Brain microvascular endothelial cell (primary cell): ENCODE data around the gene DGKA.

Experiments used
- DNase-seq: peaks from one replicate; pipeline ENCODE4 v3.0.0-alpha.2; 2020
- H3K27ac ChIP-seq: fragments of 250-450 bp; sonication (Bioruptor Pico); 2 replicates; pipeline ENCODE4 v1.5.1; 2020; ENCODE audit warnings: mild to moderate bottlenecking, moderate library complexity
- H3K27me3 ChIP-seq: fragments of 250-450 bp; sonication (Bioruptor Pico); replicated peaks from 2 replicates; pipeline ENCODE4 v1.5.1; 2020; ENCODE audit warnings: mild to moderate bottlenecking
- H3K36me3 ChIP-seq: fragments of 250-450 bp; sonication (Bioruptor Pico); replicated peaks from 2 replicates; pipeline ENCODE4 v1.5.1; 2020; ENCODE audit warnings: mild to moderate bottlenecking
- H3K4me3 ChIP-seq: 2 replicates; pipeline ENCODE4 v1.5.1; 2011; ENCODE audit warnings: low read depth, mild to moderate bottlenecking, control low read depth, low read length, moderate library complexity
- in situ Hi-C: cut with HindIII; loops from 2 replicates; pipeline ENCODE4 v1.10.0; 2017; ENCODE audit warnings: low sequenced_read_pairs, low pct_ligation_motif_present
- TF ChIP-seq, protein P1 (sequence below): IDR thresholded peaks from 2 replicates; pipeline ENCODE4 v1.5.1; 2011; ENCODE audit warnings: low read depth, mild to moderate bottlenecking, moderate library complexity, low read length, control low read depth, inconsistent platforms; ENCODE audit errors: missing control alignments

The DGKA gene

GRCh38 chr12:55933169-55933798 is 2.3 kb downstream of the DGKA start:
- Histone ChIP-seq H3K36me3 (no peaks in the 10 kb centered on the region), H3K27ac (no peak overlapping the region), H3K27me3 (no peaks in the 10 kb centered on the region), H3K4me3 (no peak overlapping the region)
- TF ChIP-seq, protein P1, sequence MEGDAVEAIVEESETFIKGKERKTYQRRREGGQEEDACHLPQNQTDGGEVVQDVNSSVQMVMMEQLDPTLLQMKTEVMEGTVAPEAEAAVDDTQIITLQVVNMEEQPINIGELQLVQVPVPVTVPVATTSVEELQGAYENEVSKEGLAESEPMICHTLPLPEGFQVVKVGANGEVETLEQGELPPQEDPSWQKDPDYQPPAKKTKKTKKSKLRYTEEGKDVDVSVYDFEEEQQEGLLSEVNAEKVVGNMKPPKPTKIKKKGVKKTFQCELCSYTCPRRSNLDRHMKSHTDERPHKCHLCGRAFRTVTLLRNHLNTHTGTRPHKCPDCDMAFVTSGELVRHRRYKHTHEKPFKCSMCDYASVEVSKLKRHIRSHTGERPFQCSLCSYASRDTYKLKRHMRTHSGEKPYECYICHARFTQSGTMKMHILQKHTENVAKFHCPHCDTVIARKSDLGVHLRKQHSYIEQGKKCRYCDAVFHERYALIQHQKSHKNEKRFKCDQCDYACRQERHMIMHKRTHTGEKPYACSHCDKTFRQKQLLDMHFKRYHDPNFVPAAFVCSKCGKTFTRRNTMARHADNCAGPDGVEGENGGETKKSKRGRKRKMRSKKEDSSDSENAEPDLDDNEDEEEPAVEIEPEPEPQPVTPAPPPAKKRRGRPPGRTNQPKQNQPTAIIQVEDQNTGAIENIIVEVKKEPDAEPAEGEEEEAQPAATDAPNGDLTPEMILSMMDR, result no peak
- in situ Hi-C loops, result no loop called here
- no peak for DNase-seq

DNA sequence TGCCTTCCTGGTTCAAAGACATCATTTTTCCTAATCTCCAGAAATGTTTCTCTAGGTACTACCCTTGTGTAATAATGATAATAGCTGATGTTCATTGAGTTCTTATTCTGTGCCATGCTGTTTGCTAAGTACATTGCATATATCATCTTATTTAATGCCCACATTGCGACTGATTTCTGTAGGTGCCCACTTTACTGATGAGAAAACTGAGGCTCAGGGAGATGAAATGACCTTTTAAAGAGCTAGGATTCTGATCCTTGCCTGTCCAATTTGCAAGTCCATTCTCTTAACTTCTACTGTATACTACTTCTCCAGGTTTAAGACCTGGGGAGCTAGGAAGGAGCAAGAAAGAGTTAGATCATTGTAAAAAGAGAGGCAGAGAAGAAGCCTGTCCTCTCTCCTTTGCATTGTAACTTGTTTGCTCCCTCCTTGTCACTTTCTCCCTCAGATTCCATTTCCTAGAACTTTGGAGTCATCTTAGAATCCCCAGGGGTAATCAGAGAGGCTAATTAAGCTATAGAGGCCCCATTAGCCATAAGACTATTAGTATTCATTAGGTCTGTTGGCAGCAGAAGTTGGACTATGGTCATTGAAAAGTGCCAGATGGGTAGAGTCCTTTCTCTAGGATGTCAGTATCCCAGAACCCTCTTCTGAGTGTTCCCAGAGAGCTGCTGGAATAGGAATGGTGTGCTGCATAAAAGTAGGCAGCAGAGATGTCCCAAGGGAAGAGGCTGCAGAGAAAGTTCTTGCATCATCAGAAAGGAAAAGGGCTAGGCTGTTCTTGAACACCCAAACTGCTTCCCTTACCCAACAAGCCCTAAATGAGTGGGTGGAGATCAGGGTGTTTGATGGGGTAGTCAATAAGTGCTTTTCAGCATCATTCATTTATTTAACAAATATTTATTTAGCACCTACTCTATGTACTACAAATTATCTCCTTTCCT is 3.1 kb downstream of the DGKA start:
- in situ Hi-C loops, result no loop called here
- Histone ChIP-seq H3K27ac (no peak overlapping the region), H3K4me3 (no peak overlapping the region), H3K36me3 (no peaks in the 10 kb centered on the region), H3K27me3 (no peaks in the 10 kb centered on the region)
- TF ChIP-seq, protein P1, result no peak
- no peak for DNase-seq

DNA sequence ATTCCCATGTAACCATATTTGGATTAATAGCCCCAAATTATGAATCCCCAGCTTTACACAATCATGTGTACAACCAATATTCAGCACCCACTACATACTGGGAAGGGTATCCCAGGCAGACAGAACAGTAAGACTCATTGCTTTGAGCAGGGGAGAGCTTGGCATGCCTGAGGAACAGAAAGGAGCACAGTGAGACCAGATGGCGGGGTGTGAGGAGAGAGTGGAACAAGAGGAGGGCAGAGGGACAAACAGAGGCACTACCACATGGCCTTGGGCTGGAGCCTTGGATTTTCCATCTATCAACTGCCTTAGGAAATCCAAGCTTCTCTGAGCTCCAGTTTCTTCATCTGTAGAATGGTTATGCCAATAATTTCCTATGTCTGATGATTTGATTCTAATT is 3.8 kb downstream of the DGKA start:
- TF ChIP-seq, protein P1, result no peak
- DNase-seq, result no peak
- Histone ChIP-seq H3K27me3 (no peaks in the 10 kb centered on the region), H3K27ac (no peak overlapping the region), H3K4me3 (no peak overlapping the region), H3K36me3 (peaks cover 2% of the 10 kb centered on the region)
- in situ Hi-C loops, result no loop called here

GRCh38 chr12:55935738-55936151 is 4.8 kb downstream of the DGKA start:
- no peak overlapping the region for H3K27ac ChIP-seq
- peak overlapping the region; percentile 44 for H3K4me3 ChIP-seq
- no peaks in the 10 kb centered on the region for H3K27me3 ChIP-seq
- in situ Hi-C loops, result no loop called here
- no peak for DNase-seq
- peaks cover 2% of the 10 kb centered on the region for H3K36me3 ChIP-seq
- TF ChIP-seq, protein P1, result peak; percentile 16

GRCh38 chr12:55937981-55938380 is 7.0 kb downstream of the DGKA start:
- H3K36me3 ChIP-seq, result peaks cover 13% of the 10 kb centered on the region

More at GRCh38 chr12:55937981-55938380, 7.0 kb downstream of the DGKA start:
- DNase-seq, result no peak
- Histone ChIP-seq H3K27me3 (no peaks in the 10 kb centered on the region), H3K4me3 (no peak overlapping the region), H3K27ac (no peak overlapping the region)
- TF ChIP-seq, protein P1, result no peak
- in situ Hi-C loops, result no loop called here
